K562 (cell line): ENCODE data around the gene RMND5A.

Source experiments
- ATF3 ChIP-seq, 2 experiments: fragments of 450-650 bp in 1 of 2; sonication (generic) in 1 of 2; formaldehyde crosslinking in 1 of 2; IDR thresholded peaks in 1 of 2; conservative IDR thresholded peaks in 1 of 2; 2 replicates each; pipeline versions ENCODE4 v1.6.1 to v1.8.1; 2016 to 2023; ENCODE audit warnings: mild to moderate bottlenecking in 2 of 2, moderate library complexity in 2 of 2, inconsistent platforms in 1 of 2, missing genetic modification reagents in 1 of 2
- CEBPB ChIP-seq: fragments of 450-650 bp; IDR thresholded peaks from 2 replicates; pipeline ENCODE4 v1.6.1; 2016; ENCODE audit warnings: missing genetic modification characterization, missing compliant biosample characterization
- CTCF ChIP-seq, 3 experiments: IDR thresholded peaks in 2 of 3; conservative IDR thresholded peaks in 1 of 3; 2 replicates each; pipeline ENCODE4 v1.5.1; 2011 to 2012; ENCODE audit warnings: low read length in 3 of 3, mild to moderate bottlenecking in 3 of 3, control low read depth in 2 of 3, improper control_type of control experiment in 1 of 3, inconsistent platforms in 1 of 3, low read depth in 1 of 3, mixed read lengths in 1 of 3, moderate library complexity in 1 of 3; ENCODE audit not compliant: insufficient read depth in 2 of 3
- ELK1 ChIP-seq: sonication (generic); formaldehyde crosslinking; IDR thresholded peaks from 2 replicates; pipeline ENCODE4 v1.8.1; 2022; ENCODE audit warnings: missing genetic modification reagents
- KDM5B ChIP-seq: fragments of 200-600 bp; sonication (generic); IDR thresholded peaks from 2 replicates; pipeline ENCODE4 v1.6.1; 2012; ENCODE audit warnings: low read depth, mild to moderate bottlenecking, moderate library complexity, low read length, control low read depth, inconsistent platforms; ENCODE audit not compliant: insufficient replicate concordance
- MAX ChIP-seq: sonication (generic); formaldehyde crosslinking; IDR thresholded peaks from 2 replicates; pipeline ENCODE4 v1.9.0; 2022; ENCODE audit warnings: mild to moderate bottlenecking, missing genetic modification reagents
- RREB1 ChIP-seq: fragments of 250-450 bp; sonication (Bioruptor Pico); IDR thresholded peaks from 2 replicates; pipeline ENCODE4 v1.4.0; 2020
- SP1 ChIP-seq: sonication (generic); formaldehyde crosslinking; IDR thresholded peaks from 2 replicates; pipeline ENCODE4 v1.8.1; 2022; ENCODE audit warnings: mild to moderate bottlenecking, missing genetic modification reagents
- THAP12 ChIP-seq: fragments of 250-450 bp; sonication (Bioruptor Pico); IDR thresholded peaks from 2 replicates; pipeline ENCODE4 v1.9.0; 2021; ENCODE audit warnings: mild to moderate bottlenecking, inconsistent platforms
- ZFX ChIP-seq: sonication (generic); formaldehyde crosslinking; IDR thresholded peaks from 2 replicates; pipeline ENCODE4 v1.8.0; 2022; ENCODE audit warnings: mild to moderate bottlenecking, missing genetic modification reagents, moderate library complexity

- no peak for TF ChIP-seq KDM5B
- TF ChIP-seq THAP12 (CRISPR knock-in tag), result no peak
- TF ChIP-seq CTCF (IDR thresholded peaks at IDR 0.05 in 2 of 3, conservative IDR thresholded peaks at IDR 0.05 in 1 of 3; ENCODE audit: insufficient read depth in 2 of 3, low read depth in 1 of 3, low read length in 3 of 3), result no peak
- no peak for TF ChIP-seq CEBPB (tag)
- TF ChIP-seq ATF3 (IDR thresholded peaks at IDR 0.05), result no peak
- no peak for TF ChIP-seq ATF3 (CRISPR knock-in tag; conservative IDR thresholded peaks at IDR 0.05)
- no peak for TF ChIP-seq ELK1 (CRISPR knock-in tag)
- TF ChIP-seq ZFX (CRISPR knock-in tag), result no peak
- TF ChIP-seq SP1, result no peak
- no peak for TF ChIP-seq RREB1 (CRISPR knock-in tag)
- no peak for TF ChIP-seq MAX
Observed at GRCh38 chr2:86685351-86685750, 34.7 kb upstream of the RMND5A start.
